A549 (cell line): ENCODE results near the gene CFAP46. TPM values are rescaled to one million over a fixed set of nuclear protein-coding genes. Genes with fewer than 3 reads are reported as not detected.

Experiments
- ATAC-seq, 2 experiments: fragments of 200-7000 bp in 1 of 2; fragments of >200 bp in 1 of 2; cut with Nextera tagmentation in 1 of 2; cut with Tn5 transposase in 1 of 2; 3 replicates each; pipeline versions ENCODE4 v1.8.0 to v1.9.1; 2018 to 2020; ENCODE audit warnings: mild to moderate bottlenecking in 1 of 2, moderate library complexity in 1 of 2
- CTCF ChIA-PET: fragments of 300-600 bp; sonication (Branson Sonifier 250); formaldehyde crosslinking; extraction: SDS; loops from one replicate; lab custom pipeline; 2021; ENCODE audit warnings: antibody characterized with exemption, inconsistent platforms; lab: Yijun Ruan, JAX
- POLR2A ChIA-PET: fragments of 350-600 bp; formaldehyde crosslinking; extraction: SDS; loops from one replicate; lab custom pipeline; 2021; ENCODE audit warnings: antibody characterized with exemption, inconsistent platforms; lab: Yijun Ruan, JAX
- DNase-seq, 2 experiments: peaks; one replicate each; pipeline versions ENCODE4 v3.0.0 to v3.0.0-alpha.2; 2011 to 2016; ENCODE audit warnings: low read depth in 1 of 2, low spot score in 1 of 2
- FAIRE-seq: peaks from 2 replicates; lab custom pipeline; 2011; peaks lifted over from hg19 to GRCh38; lab: Jason Lieb, UNC
- H3K27ac ChIP-seq, 2 experiments: fragments of >200 bp; sonication (Bioruptor Twin); formaldehyde crosslinking; 3 replicates each; pipeline ENCODE4 v1.5.1; 2016 to 2017
- H3K4me1 ChIP-seq: fragments of >200 bp; sonication (Bioruptor Twin); formaldehyde crosslinking; 3 replicates; pipeline ENCODE4 v1.6.1; 2016
- H3K4me2 ChIP-seq: fragments of >200 bp; sonication (Bioruptor Twin); formaldehyde crosslinking; 3 replicates; pipeline ENCODE4 v1.6.1; 2016
- H3K4me3 ChIP-seq: fragments of >200 bp; sonication (Bioruptor Twin); formaldehyde crosslinking; 3 replicates; pipeline ENCODE4 v1.5.1; 2016
- H3K9me3 ChIP-seq: fragments of >200 bp; sonication (Bioruptor Twin); formaldehyde crosslinking; 3 replicates; pipeline ENCODE4 v1.6.1; 2016
- BCL3 ChIP-seq: fragments of >200 bp; sonication (Bioruptor Twin); formaldehyde crosslinking; IDR thresholded peaks from 3 replicates; pipeline ENCODE4 v1.6.1; 2016
- BHLHE40 ChIP-seq: IDR thresholded peaks from 2 replicates; pipeline ENCODE4 v1.6.1; 2012; ENCODE audit warnings: low read depth, low read length, inconsistent platforms
- CBX8 ChIP-seq: fragments of 200-600 bp; sonication (generic); IDR thresholded peaks from 2 replicates; pipeline ENCODE4 v1.6.1; 2016
- CEBPB ChIP-seq, 2 experiments: fragments of >200 bp in 1 of 2; sonication (Bioruptor Twin) in 1 of 2; formaldehyde crosslinking in 1 of 2; IDR thresholded peaks; 2 replicates each; pipeline ENCODE4 v1.6.1; 2012 to 2016
- CHD4 ChIP-seq: fragments of 200-600 bp; sonication (generic); IDR thresholded peaks from 2 replicates; pipeline ENCODE4 v1.6.1; 2016; ENCODE audit warnings: antibody characterized with exemption, mild to moderate bottlenecking, borderline replicate concordance
- CTCF ChIP-seq: fragments of >200 bp; sonication (Bioruptor Twin); formaldehyde crosslinking; IDR thresholded peaks from 3 replicates; pipeline ENCODE4 v1.5.1; 2016
- E2F6 ChIP-seq: IDR thresholded peaks from 2 replicates; pipeline ENCODE4 v1.6.1; 2012; ENCODE audit warnings: low read depth, borderline replicate concordance
- ESRRA ChIP-seq: fragments of 150-350 bp; IDR thresholded peaks from 2 replicates; pipeline ENCODE4 v1.6.1; 2014; ENCODE audit warnings: mild to moderate bottlenecking, low read length, borderline replicate concordance
- FOSL2 ChIP-seq, 2 experiments: fragments of 450-650 bp in 1 of 2; fragments of >200 bp in 1 of 2; sonication (Bioruptor Twin) in 1 of 2; formaldehyde crosslinking; IDR thresholded peaks; 2 replicates each; pipeline versions ENCODE4 v1.5.0 to v1.6.1; 2016 to 2020; ENCODE audit warnings: mild to moderate bottlenecking in 1 of 2, moderate library complexity in 1 of 2
- HOXB13 ChIP-seq: fragments of 250-450 bp; sonication (Bioruptor Pico); IDR thresholded peaks from 2 replicates; pipeline ENCODE4 v1.5.0; 2020; ENCODE audit warnings: low read depth, mild to moderate bottlenecking, moderate library complexity
- HOXB5 ChIP-seq: fragments of 250-450 bp; sonication (Bioruptor Pico); IDR thresholded peaks from 2 replicates; pipeline ENCODE4 v1.5.0; 2020; ENCODE audit warnings: mild to moderate bottlenecking, moderate library complexity
- KDM1A ChIP-seq: fragments of 200-600 bp; sonication (generic); IDR thresholded peaks from 2 replicates; pipeline ENCODE4 v1.6.1; 2016; ENCODE audit warnings: low read depth, mild to moderate bottlenecking
- MAFK ChIP-seq: fragments of 450-650 bp; IDR thresholded peaks from 2 replicates; pipeline ENCODE4 v1.6.1; 2014; ENCODE audit not compliant: partially characterized antibody
- NFE2L2 ChIP-seq: fragments of 150-350 bp; conservative IDR thresholded peaks from 2 replicates; pipeline ENCODE4 v1.6.1; 2014; ENCODE audit warnings: low read length
- NR3C1 ChIP-seq: fragments of >200 bp; sonication (Bioruptor Twin); formaldehyde crosslinking; IDR thresholded peaks from 3 replicates; pipeline ENCODE4 v1.6.1; 2017
- PHF8 ChIP-seq: fragments of 200-600 bp; sonication (generic); IDR thresholded peaks from 2 replicates; pipeline ENCODE4 v1.6.1; 2016; ENCODE audit warnings: low read depth, mild to moderate bottlenecking, antibody characterized with exemption, moderate library complexity, borderline replicate concordance
- POLR2AphosphoS2 ChIP-seq: conservative IDR thresholded peaks from 2 replicates; pipeline ENCODE4 v1.6.1; 2012; ENCODE audit warnings: low read length, improper control_type of control experiment, inconsistent platforms
- RNF2 ChIP-seq: fragments of 200-600 bp; sonication (generic); IDR thresholded peaks from 2 replicates; pipeline ENCODE4 v1.6.1; 2016; ENCODE audit warnings: low read depth, mild to moderate bottlenecking, antibody characterized with exemption, moderate library complexity, borderline replicate concordance
- SMC3 ChIP-seq: fragments of >200 bp; sonication (Bioruptor Twin); formaldehyde crosslinking; IDR thresholded peaks from 3 replicates; pipeline ENCODE4 v1.6.1; 2018; ENCODE audit warnings: inconsistent platforms
- SREBF2 ChIP-seq: fragments of 450-650 bp; IDR thresholded peaks from 2 replicates; pipeline ENCODE4 v1.6.1; 2014; ENCODE audit warnings: mild to moderate bottlenecking, moderate library complexity
- USF2 ChIP-seq: fragments of 450-650 bp; IDR thresholded peaks from 2 replicates; pipeline ENCODE4 v1.6.1; 2014; ENCODE audit warnings: antibody characterized with exemption
- ZC3H11A ChIP-seq: fragments of 450-650 bp; IDR thresholded peaks from 2 replicates; pipeline ENCODE4 v1.6.1; 2014; ENCODE audit warnings: antibody characterized with exemption, mild to moderate bottlenecking
- ZFP36 ChIP-seq: fragments of 450-650 bp; IDR thresholded peaks from 2 replicates; pipeline ENCODE4 v1.6.1; 2014; ENCODE audit warnings: borderline replicate concordance; ENCODE audit not compliant: partially characterized antibody
- ZNF302 ChIP-seq: fragments of 250-450 bp; sonication (Bioruptor Pico); IDR thresholded peaks from 2 replicates; pipeline ENCODE4 v1.9.0; 2021; ENCODE audit warnings: inconsistent platforms, mild to moderate bottlenecking, moderate library complexity
- WGBS: methylation state at CpG from one replicate; pipeline ENCODE4 v1.1.6; 2017; ENCODE audit errors: missing lambda C conversion rate; 5-methylcytosine and 5-hydroxymethylcytosine counted together
- polyA plus RNA-seq, 4 experiments: library from polyadenylated mRNA; depleted of rRNA in 3 of 4; stranded (reverse); fragments of >200 nt; fragmentation: RNase III in 1 of 4; extraction: RNeasy Plus Mini Kit Qiagen cat#74134 plus additional on column Dnase treatment in 1 of 4; gene quantifications; 2 replicates in 3 of 4; 3 replicates in 1 of 4; pipeline ENCODE4 v1.2.3, GENCODE V29; 2011 to 2017

The CFAP46 gene
- polyA plus RNA-seq, 2 of the 4 experiments (the other 2 are of a cell fraction): 0.88 to 1.8 TPM

- ChIA-PET POLR2A (no interaction called here), CTCF (interaction anchor here (1.1 to 1.5 kb wide), 3 partner anchors 17 to 20 kb away, joined by 3 to 4 read pairs (median 3); no protein-coding TSS in a partner anchor)
- H3K4me1 ChIP-seq: no peaks in the 10 kb centered on the region
- no peak overlapping the region for H3K4me3 ChIP-seq
- ATAC-seq: no peak
- FAIRE-seq: no peak
- DNase-seq: no peak
- no peaks in the 10 kb centered on the region for H3K9me3 ChIP-seq
- H3K27ac ChIP-seq: no peak overlapping the region
- WGBS: 54% methylated on average over 14 of the region's 23 CpGs
- TF ChIP-seq HOXB5 (CRISPR knock-in tag): no peak
- TF ChIP-seq NFE2L2: no peak
- TF ChIP-seq KDM1A: no peak
- no peak for TF ChIP-seq ZNF302 (CRISPR knock-in tag)
- TF ChIP-seq ZFP36: no peak
- no peak for TF ChIP-seq FOSL2 (IDR thresholded peaks at IDR 0.05)
- TF ChIP-seq FOSL2 (CRISPR knock-in tag; IDR thresholded peaks at IDR 0.05): no peak
- peak; percentile 11 for TF ChIP-seq MAFK
- TF ChIP-seq ZC3H11A: no peak
- H3K4me2 ChIP-seq: no peak overlapping the region
Observed at GRCh38 chr10:132958883-132959558, 16.7 kb upstream of the CFAP46 start.

- no peak; a peak in 1 of 6 replicates for ATAC-seq
- no peak overlapping the region for H3K4me3 ChIP-seq
- TF ChIP-seq ZC3H11A (no peak), CTCF (no peak), BCL3 (no peak), POLR2AphosphoS2 (no peak), ESRRA (no peak), NR3C1 (no peak), BHLHE40 (no peak), CEBPB (IDR thresholded peaks at IDR 0.05) (no peak), PHF8 (no peak), CBX8 (no peak), RNF2 (no peak), SREBF2 (no peak), E2F6 (no peak), KDM1A (no peak), CHD4 (no peak), MAFK (no peak), HOXB13 (CRISPR knock-in tag) (no peak), SMC3 (no peak), USF2 (no peak)
- ChIA-PET CTCF (interaction anchor here (0.9 to 1.5 kb wide), 4 partner anchors 11 to 21 kb away, joined by 3 to 4 read pairs (median 3); no protein-coding TSS in a partner anchor), POLR2A (no interaction called here)
- H3K4me1 ChIP-seq: no peaks in the 10 kb centered on the region
- no peak for DNase-seq
- H3K4me2 ChIP-seq: no peak overlapping the region
- WGBS: 66% methylated on average over 23 of the region's 34 CpGs
- H3K27ac ChIP-seq: no peak overlapping the region
- H3K9me3 ChIP-seq: no peaks in the 10 kb centered on the region
- no peak for FAIRE-seq
Observed at GRCh38 chr10:132957981-132958882, 15.9 kb upstream of the CFAP46 start.
